ENCODE measurements around the gene SCN4B. TPM values are rescaled to one million over a fixed set of nuclear protein-coding genes. Genes with fewer than 3 reads are reported as not detected.

SCN4B gene
- total and polyA plus RNA-seq, 10 of the 15 experiments (the other 5 are each of a cell fraction or from before 2014, with no cell fraction given): 0.01 to 0.49 (median 0.04) TPM; not detected in 5

- no TSS peak for BruUV-seq (replicated peaks)
- Histone ChIP-seq H3K4me1 (ENCODE audit: control insufficient read depth, insufficient read depth, low read length) (no peaks in the 10 kb centered on the region), H2AFZ (ENCODE audit: control insufficient read depth, low read depth, low read length) (no peak overlapping the region), H3K4me2 (ENCODE audit: control insufficient read depth, insufficient read depth) (no peak overlapping the region), H3K9ac (ENCODE audit: control insufficient read depth, insufficient read depth, low read length) (no peak overlapping the region), H3K4me3 (no peak overlapping the region), H3K27ac (ENCODE audit: control insufficient read depth, insufficient read depth) (no peak overlapping the region), H3K36me3 (ENCODE audit: control insufficient read depth in 2 of 2, insufficient read depth in 2 of 2, low read length in 1 of 2) (no peaks in the 10 kb centered on the region), H4K20me1 (ENCODE audit: control insufficient read depth, insufficient read depth) (no peaks in the 10 kb centered on the region), H3K27me3 (replicated peaks in 1 of 2; ENCODE audit: control insufficient read depth in 2 of 2, insufficient read depth in 2 of 2, low read length in 1 of 2) (no peaks in the 10 kb centered on the region; a peak in 2 of 4 replicates), H3K79me2 (ENCODE audit: control insufficient read depth, insufficient read depth, low read length) (no peaks in the 10 kb centered on the region), H3K9me3 (replicated peaks; ENCODE audit: control insufficient read depth, insufficient read depth, low read length) (no peaks in the 10 kb centered on the region)
- DNase-seq (ENCODE audit: low read depth, low spot score) (no peak), FAIRE-seq (no peak), ATAC-seq (no peak)
- ChIA-PET SMC1A (ENCODE audit: uncharacterized antibody, unreplicated experiment) (interaction anchor here (0.8 to 1.5 kb wide), 3 partner anchors 9 to 18 kb away, joined by 3 to 4 read pairs (median 4); no protein-coding TSS in a partner anchor), POLR2A (no interaction called here), CTCF (no interaction called here), RAD21 (ENCODE audit: unreplicated experiment) (interaction anchor here (0.6 kb wide), 1 partner anchor 39 kb away, joined by 3 read pairs; no protein-coding TSS in a partner anchor)
- intact Hi-C loops (cut with micrococcal nuclease; ENCODE audit: unreplicated experiment) (no loop called here), in situ Hi-C loops (cut with MboI) (no loop called here)
- TF ChIP-seq SREBF2 (IDR thresholded peaks at IDR 0.05; ENCODE audit: low read length) (no peak), KDM1A (IDR thresholded peaks at IDR 0.05; ENCODE audit: borderline replicate concordance) (no peak), IKZF2 (IDR thresholded peaks at IDR 0.05) (no peak), ETV6 (conservative IDR thresholded peaks at IDR 0.05 in 1 of 2, IDR thresholded peaks at IDR 0.05 in 1 of 2; ENCODE audit: borderline replicate concordance in 1 of 2, low read depth in 1 of 2) (no peak), ZZZ3 (IDR thresholded peaks at IDR 0.05; ENCODE audit: control insufficient read depth, insufficient read length, low read depth) (no peak)
- WGBS (ENCODE audit: insufficient coverage, insufficient replicate concordance, low lambda C conversion rate, missing lambda C conversion rate): 12% methylated on average over 3 of the region's 3 CpGs
Measured at GRCh38 chr11:118100691-118101232, 51.9 kb downstream of the SCN4B start.

- Histone ChIP-seq H3K4me2 (ENCODE audit: control insufficient read depth, insufficient read depth) (no peak overlapping the region), H3K27me3 (replicated peaks in 1 of 2; ENCODE audit: control insufficient read depth in 2 of 2, insufficient read depth in 2 of 2, low read length in 1 of 2) (no peaks in the 10 kb centered on the region; a peak in 2 of 4 replicates), H3K4me3 (no peak overlapping the region), H3K27ac (ENCODE audit: control insufficient read depth, insufficient read depth) (no peak overlapping the region), H3K9me3 (replicated peaks; ENCODE audit: control insufficient read depth, insufficient read depth, low read length) (no peaks in the 10 kb centered on the region), H4K20me1 (ENCODE audit: control insufficient read depth, insufficient read depth) (no peaks in the 10 kb centered on the region), H3K9ac (ENCODE audit: control insufficient read depth, insufficient read depth, low read length) (no peak overlapping the region), H3K4me1 (ENCODE audit: control insufficient read depth, insufficient read depth, low read length) (no peaks in the 10 kb centered on the region), H2AFZ (ENCODE audit: control insufficient read depth, low read depth, low read length) (no peak overlapping the region), H3K79me2 (ENCODE audit: control insufficient read depth, insufficient read depth, low read length) (no peaks in the 10 kb centered on the region), H3K36me3 (ENCODE audit: control insufficient read depth in 2 of 2, insufficient read depth in 2 of 2, low read length in 1 of 2) (no peaks in the 10 kb centered on the region)
- DNase-seq (ENCODE audit: low read depth, low spot score) (no peak), FAIRE-seq (no peak), ATAC-seq (no peak)
- CTCF ChIA-PET: no interaction called here
- RAD21 ChIA-PET (ENCODE audit: unreplicated experiment): interaction anchor here (0.6 kb wide), 1 partner anchor 40 kb away, joined by 3 read pairs; no protein-coding TSS in a partner anchor
- BruUV-seq (replicated peaks): no TSS peak
- in situ Hi-C loops (cut with MboI) (no loop called here), intact Hi-C loops (cut with micrococcal nuclease; ENCODE audit: unreplicated experiment) (no loop called here)
- SMC1A ChIA-PET (ENCODE audit: uncharacterized antibody, unreplicated experiment): interaction anchor here (0.7 to 1.5 kb wide), 5 partner anchors 9 to 829 kb away, joined by 3 to 4 read pairs (median 3); no protein-coding TSS in a partner anchor
- POLR2A ChIA-PET: no interaction called here
- 20% methylated on average over 10 of the region's 10 CpGs for WGBS (ENCODE audit: insufficient coverage, insufficient replicate concordance, low lambda C conversion rate, missing lambda C conversion rate)
- TF ChIP-seq CUX1 (IDR thresholded peaks at IDR 0.05; ENCODE audit: insufficient replicate concordance, low read depth, low read length): no peak
- no peak for TF ChIP-seq HDAC6 (IDR thresholded peaks at IDR 0.05; ENCODE audit: unreplicated experiment)
- TF ChIP-seq MTA3 (IDR thresholded peaks at IDR 0.05; ENCODE audit: borderline replicate concordance, low read length): no peak
Measured at GRCh38 chr11:118099838-118100556, 52.6 kb downstream of the SCN4B start.

Measured in GM12878 (cell line).